ENCODE data around the gene CIZ1. TPM values are rescaled to one million over a fixed set of nuclear protein-coding genes. Genes with fewer than 3 reads are reported as not detected.

Gene CIZ1
- total RNA-seq, 1 experiment from 2014 or later: 111 TPM

DNA sequence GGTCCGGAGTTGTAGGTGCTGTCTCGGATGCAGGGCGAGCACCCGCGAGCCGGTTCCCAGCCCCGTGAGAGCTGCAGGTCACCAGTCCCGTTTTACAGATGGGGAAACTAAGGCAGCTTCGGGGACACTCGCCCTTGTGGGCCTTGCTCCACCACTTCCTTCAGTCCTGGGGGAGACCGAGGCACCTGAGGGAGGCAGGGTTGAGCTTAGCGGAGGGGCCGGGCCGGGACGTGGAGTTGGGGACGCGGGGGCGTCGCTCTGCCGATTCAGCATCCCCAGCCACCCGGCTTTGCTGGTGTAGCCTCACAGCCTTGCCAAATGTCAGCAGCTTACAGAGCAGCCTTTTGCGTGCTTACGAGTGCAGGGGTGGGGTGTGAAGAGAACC is 30.8 kb downstream of the CIZ1 start:
- Histone ChIP-seq H3K9me3 (ENCODE audit: control insufficient read depth, insufficient read depth, low read depth, low read length) (no peaks in the 10 kb centered on the region), H3K27ac (ENCODE audit: low read length) (peak overlapping the region; percentile 81), H3K36me3 (ENCODE audit: control insufficient read depth, insufficient read depth, low read length) (no peaks in the 10 kb centered on the region; the same call in 1 of the 2 replicates), H3K27me3 (ENCODE audit: control insufficient read depth, insufficient read depth, low read length) (no peaks in the 10 kb centered on the region), H3K4me3 (ENCODE audit: low read depth in 2 of 2, low read length in 2 of 2) (peak overlapping the region; percentile 77), H3K4me1 (ENCODE audit: control insufficient read depth, insufficient read depth, low read length) (0 out of 2 replicates have a peak, but pooled peaks cover 7% of the 10 kb centered on the region)
- POLR2A ChIA-PET: no interaction called here
- intact Hi-C loops (cut with micrococcal nuclease; ENCODE audit: unreplicated experiment) (no loop called here), in situ Hi-C loops (cut with HindIII; ENCODE audit: low pct_unique_long_range_greater_than_20kb, low sequenced_read_pairs) (no loop called here)
- DNase-seq (ENCODE audit: low read depth, low spot score) (no peak), ATAC-seq (no peak; the same call in 1 of the 2 replicates)
- CTCF ChIA-PET: interaction anchor here (0.6 kb wide), 1 partner anchor 36 kb away, joined by 3 read pairs; no protein-coding TSS in a partner anchor
- TF ChIP-seq SIN3A (IDR thresholded peaks at IDR 0.05; ENCODE audit: borderline replicate concordance, insufficient read depth, low read depth, low read length) (0 out of 2 replicates have a peak, but pooled peaks have one; percentile 18), POLR2AphosphoS5 (IDR thresholded peaks at IDR 0.05; ENCODE audit: low read depth, low read length) (no peak)
- TF ChIP-seq, protein P1, sequence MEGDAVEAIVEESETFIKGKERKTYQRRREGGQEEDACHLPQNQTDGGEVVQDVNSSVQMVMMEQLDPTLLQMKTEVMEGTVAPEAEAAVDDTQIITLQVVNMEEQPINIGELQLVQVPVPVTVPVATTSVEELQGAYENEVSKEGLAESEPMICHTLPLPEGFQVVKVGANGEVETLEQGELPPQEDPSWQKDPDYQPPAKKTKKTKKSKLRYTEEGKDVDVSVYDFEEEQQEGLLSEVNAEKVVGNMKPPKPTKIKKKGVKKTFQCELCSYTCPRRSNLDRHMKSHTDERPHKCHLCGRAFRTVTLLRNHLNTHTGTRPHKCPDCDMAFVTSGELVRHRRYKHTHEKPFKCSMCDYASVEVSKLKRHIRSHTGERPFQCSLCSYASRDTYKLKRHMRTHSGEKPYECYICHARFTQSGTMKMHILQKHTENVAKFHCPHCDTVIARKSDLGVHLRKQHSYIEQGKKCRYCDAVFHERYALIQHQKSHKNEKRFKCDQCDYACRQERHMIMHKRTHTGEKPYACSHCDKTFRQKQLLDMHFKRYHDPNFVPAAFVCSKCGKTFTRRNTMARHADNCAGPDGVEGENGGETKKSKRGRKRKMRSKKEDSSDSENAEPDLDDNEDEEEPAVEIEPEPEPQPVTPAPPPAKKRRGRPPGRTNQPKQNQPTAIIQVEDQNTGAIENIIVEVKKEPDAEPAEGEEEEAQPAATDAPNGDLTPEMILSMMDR (IDR thresholded peaks at IDR 0.05): no peak
- no TSS peak for BruUV-seq (replicated peaks)

GRCh38 chr9:128159784-128160602 is 31.4 kb downstream of the CIZ1 start, which contains the start of gene BBLN:
BBLN (plus strand) TSS chr9:128160265; CDS start chr9:128160408, 143 bp downstream.
- Histone ChIP-seq H3K27ac (ENCODE audit: low read length) (peak within 1 kb of the TSS; percentile 81), H3K27me3 (ENCODE audit: control insufficient read depth, insufficient read depth, low read length) (no peaks in the 10 kb centered on the region), H3K36me3 (ENCODE audit: control insufficient read depth, insufficient read depth, low read length) (no peaks in the 10 kb centered on the region; the same call in 1 of the 2 replicates), H3K4me1 (ENCODE audit: control insufficient read depth, insufficient read depth, low read length) (0 out of 2 replicates have a peak, but pooled peaks cover 7% of the 10 kb centered on the region), H3K4me3 (ENCODE audit: low read depth in 2 of 2, low read length in 2 of 2) (peak within 1 kb of the TSS; percentile 77), H3K9me3 (ENCODE audit: control insufficient read depth, insufficient read depth, low read depth, low read length) (no peaks in the 10 kb centered on the region)
- ATAC-seq (peak; percentile 92), DNase-seq (ENCODE audit: low read depth, low spot score) (peak; percentile 32)
- no TSS peak for BruUV-seq (replicated peaks)
- ChIA-PET CTCF (interaction anchor here (0.6 kb wide), 1 partner anchor 35 kb away, joined by 3 read pairs; no protein-coding TSS in a partner anchor), POLR2A (no interaction called here)
- 0 out of 2 replicates have a peak, but pooled peaks have one; percentile 39 for TF ChIP-seq SIN3A (IDR thresholded peaks at IDR 0.05; ENCODE audit: borderline replicate concordance, insufficient read depth, low read depth, low read length)
- TF ChIP-seq POLR2AphosphoS5 (IDR thresholded peaks at IDR 0.05; ENCODE audit: low read depth, low read length): peak; percentile 66
- no peak for TF ChIP-seq TCF7L2 (IDR thresholded peaks at IDR 0.05; ENCODE audit: low read depth, low read length)
- TF ChIP-seq, protein P1 (IDR thresholded peaks at IDR 0.05): no peak
- no peak for TF ChIP-seq REST (IDR thresholded peaks at IDR 0.05; ENCODE audit: insufficient read depth in 1 of 2, low read depth in 2 of 2, low read length in 1 of 2)
- intact Hi-C loops (cut with micrococcal nuclease; ENCODE audit: unreplicated experiment) (no loop called here), in situ Hi-C loops (cut with HindIII; ENCODE audit: low pct_unique_long_range_greater_than_20kb, low sequenced_read_pairs) (no loop called here)
